ENCODE measurements around the gene SEMA3E. TPM values are rescaled to one million over a fixed set of nuclear protein-coding genes. Genes with fewer than 3 reads are reported as not detected.

Gene SEMA3E
- total and polyA plus RNA-seq, 10 of the 15 experiments (the other 5 are each of a cell fraction or from before 2014, with no cell fraction given) = 0.08 to 2.0 (median 0.82) TPM

- H3K79me2 ChIP-seq (ENCODE audit: control insufficient read depth, insufficient read depth, low read length) = no peaks in the 10 kb centered on the region
- no peaks in the 10 kb centered on the region for H3K36me3 ChIP-seq (ENCODE audit: control insufficient read depth in 2 of 2, insufficient read depth in 2 of 2, low read length in 1 of 2)
- DNase-seq (ENCODE audit: low read depth, low spot score) = no peak
- H4K20me1 ChIP-seq (ENCODE audit: control insufficient read depth, insufficient read depth) = no peaks in the 10 kb centered on the region
- ChIA-PET SMC1A (ENCODE audit: uncharacterized antibody, unreplicated experiment) (no interaction called here), CTCF (interaction anchor here (0.7 to 1.4 kb wide), 3 partner anchors 10 to 29 kb away, joined by 3 to 7 read pairs (median 4); no protein-coding TSS in a partner anchor), POLR2A (no interaction called here), RAD21 (ENCODE audit: unreplicated experiment) (no interaction called here)
- intact Hi-C loops (cut with micrococcal nuclease; ENCODE audit: unreplicated experiment) = no loop called here
- no TSS peak for BruUV-seq (replicated peaks)
- no peak overlapping the region for H3K9ac ChIP-seq (ENCODE audit: control insufficient read depth, insufficient read depth, low read length)
- no peaks in the 10 kb centered on the region; a peak in 1 of 4 replicates for H3K27me3 ChIP-seq (replicated peaks in 1 of 2; ENCODE audit: control insufficient read depth in 2 of 2, insufficient read depth in 2 of 2, low read length in 1 of 2)
- in situ Hi-C loops (cut with MboI) = no loop called here
- H3K4me3 ChIP-seq = no peak overlapping the region
- H3K4me1 ChIP-seq (ENCODE audit: control insufficient read depth, insufficient read depth, low read length) = no peaks in the 10 kb centered on the region
- no peak for TF ChIP-seq IRF5 (IDR thresholded peaks at IDR 0.05; ENCODE audit: borderline replicate concordance)
- no peak for TF ChIP-seq YY1 (IDR thresholded peaks at IDR 0.05; ENCODE audit: low read depth, low read length)
- no peak for TF ChIP-seq ZNF687 (IDR thresholded peaks at IDR 0.05)
- TF ChIP-seq CHD2 (IDR thresholded peaks at IDR 0.05; ENCODE audit: borderline replicate concordance, low read depth, low read length) = no peak
- TF ChIP-seq LARP7 (IDR thresholded peaks at IDR 0.05) = no peak
- no peak for TF ChIP-seq FOXM1 (IDR thresholded peaks at IDR 0.05; ENCODE audit: low read depth, low read length)
- TF ChIP-seq CUX1 (IDR thresholded peaks at IDR 0.05; ENCODE audit: insufficient replicate concordance, low read depth, low read length) = no peak
- TF ChIP-seq CHD1 (IDR thresholded peaks at IDR 0.05; ENCODE audit: low read depth, low read length) = no peak
- ATAC-seq = no peak
- H3K9me3 ChIP-seq (replicated peaks; ENCODE audit: control insufficient read depth, insufficient read depth, low read length) = no peaks in the 10 kb centered on the region
- 2% methylated on average over 3 of the region's 3 CpGs for WGBS (ENCODE audit: insufficient coverage, insufficient replicate concordance, low lambda C conversion rate, missing lambda C conversion rate)
- H2AFZ ChIP-seq (ENCODE audit: control insufficient read depth, low read depth, low read length) = no peak overlapping the region
- no peak overlapping the region for H3K27ac ChIP-seq (ENCODE audit: control insufficient read depth, insufficient read depth)
- H3K4me2 ChIP-seq (ENCODE audit: control insufficient read depth, insufficient read depth) = no peak overlapping the region
- FAIRE-seq = no peak
These were observed 36.0 kb upstream of the SEMA3E start for GRCh38 chr7:83684928-83685327.

Measured in GM12878 (cell line).